Activated CD4-positive, alpha-beta T cell treated with anti-CD3 and anti-CD28 coated beads for 1 hour (primary cell): ENCODE data around the gene ZAR1L.

Experiments used
- DNase-seq: peaks from one replicate; pipeline ENCODE4 v3.0.0-alpha.2; 2020

Gene ZAR1L

DNA sequence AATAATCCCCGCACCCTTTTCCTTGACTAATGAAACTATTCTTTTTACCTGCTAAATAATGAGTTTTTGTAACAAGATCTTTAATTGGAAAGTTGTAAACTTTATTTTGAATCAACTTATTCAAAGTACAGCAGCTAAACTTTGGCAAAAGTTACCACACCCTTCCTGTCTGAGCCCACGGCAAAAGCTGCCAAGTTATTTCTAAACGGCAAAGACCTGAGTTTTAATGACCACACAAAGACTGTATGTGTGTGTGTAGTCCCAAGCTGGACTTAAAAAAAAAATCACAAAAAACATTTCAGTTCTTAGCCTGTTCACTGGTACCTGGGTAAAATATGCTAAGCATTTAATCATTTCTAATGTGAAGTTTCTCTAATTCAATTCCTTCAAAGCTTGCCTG lies 60.7 kb downstream of the ZAR1L start:
- DNase-seq: no peak

- no peak for DNase-seq
These were observed 61.2 kb downstream of the ZAR1L start for GRCh38 chr13:32253911-32254399.
